K562 (cell line): ENCODE data around the gene MCCD1. TPM values are rescaled to one million over a fixed set of nuclear protein-coding genes. Genes with fewer than 3 reads are reported as not detected.

Experiments
- CBX1 ChIP-seq: sonication (generic); IDR thresholded peaks from 2 replicates; pipeline ENCODE4 v1.6.1; 2016; ENCODE audit warnings: antibody characterized with exemption, low read depth, mild to moderate bottlenecking
- CLOCK ChIP-seq: fragments of 250-450 bp; sonication (Bioruptor Pico); IDR thresholded peaks from 2 replicates; pipeline ENCODE4 v1.4.0; 2020; ENCODE audit warnings: mild to moderate bottlenecking, moderate library complexity, borderline replicate concordance
- HNRNPL ChIP-seq: fragments of 200-400 bp; formaldehyde crosslinking; IDR thresholded peaks from 2 replicates; pipeline ENCODE4 v1.6.1; 2017; ENCODE audit warnings: low read depth, mild to moderate bottlenecking, low read length
- RBM15 ChIP-seq: fragments of 200-400 bp; formaldehyde crosslinking; IDR thresholded peaks from 2 replicates; pipeline ENCODE4 v1.6.1; 2018; ENCODE audit warnings: mild to moderate bottlenecking, low read length, moderate library complexity; ENCODE audit not compliant: insufficient read depth
- TOE1 ChIP-seq, 2 experiments: fragments of 450-650 bp in 1 of 2; sonication (generic) in 1 of 2; formaldehyde crosslinking in 1 of 2; IDR thresholded peaks; 2 replicates each; pipeline versions ENCODE4 v1.7.1 to v1.8.0; 2016 to 2022; ENCODE audit warnings: borderline replicate concordance in 2 of 2, mild to moderate bottlenecking in 2 of 2, antibody characterized with exemption in 1 of 2, inconsistent platforms in 1 of 2, low read depth in 1 of 2, missing genetic modification reagents in 1 of 2, moderate library complexity in 1 of 2
- ZFP36 ChIP-seq: fragments of 150-350 bp; IDR thresholded peaks from 2 replicates; pipeline ENCODE4 v1.6.1; 2018; ENCODE audit warnings: low read length, low read depth; ENCODE audit not compliant: partially characterized antibody
- ZNF121 ChIP-seq: sonication (generic); formaldehyde crosslinking; conservative IDR thresholded peaks from 2 replicates; pipeline ENCODE4 v1.8.0; 2022; ENCODE audit warnings: missing genetic modification reagents
- ZNF165 ChIP-seq: fragments of 250-450 bp; sonication (Bioruptor Pico); IDR thresholded peaks from 2 replicates; pipeline ENCODE4 v1.4.0; 2020; ENCODE audit warnings: borderline replicate concordance
- ZNF324 ChIP-seq: fragments of 250-450 bp; sonication (Bioruptor Pico); IDR thresholded peaks from 2 replicates; pipeline ENCODE4 v1.4.0; 2020; ENCODE audit warnings: mild to moderate bottlenecking
- ZNF609 ChIP-seq: sonication (generic); formaldehyde crosslinking; IDR thresholded peaks from 2 replicates; pipeline ENCODE4 v1.8.1; 2023; ENCODE audit warnings: missing genetic modification reagents, mild to moderate bottlenecking, borderline replicate concordance
- ZSCAN29 ChIP-seq: fragments of 450-650 bp; IDR thresholded peaks from 2 replicates; pipeline ENCODE4 v1.6.1; 2017
- polyA plus RNA-seq, 8 experiments: library from polyadenylated mRNA; depleted of rRNA in 4 of 8; stranded (reverse) in 5 of 8; unstranded in 3 of 8; fragments of >200 nt; fragmentation: Nextera tagmentation in 2 of 8; fragmentation: Illumina TruSeq in 1 of 8; extraction: Ambion mirVana in 2 of 8; extraction: Trizol in 1 of 8; gene quantifications; 2 replicates each; pipeline versions ENCODE4 v1.2.1 to v1.2.3, GENCODE V29; 2011 to 2014; ENCODE audit warnings: inconsistent platforms in 1 of 8, missing spikeins in 1 of 8
- total RNA-seq, 7 experiments: library from RNA; depleted of rRNA in 6 of 7; stranded (reverse); fragments of >200 nt in 6 of 7; fragmentation: Illumina TruSeq in 2 of 7; extraction: Trizol in 2 of 7; gene quantifications; 2 replicates each; pipeline versions ENCODE4 v1.2.1 to v1.2.3, GENCODE V29; 2011 to 2021; ENCODE audit warnings: low replicate concordance in 1 of 7
- TF ChIP-seq, protein P1 (sequence below): IDR thresholded peaks from 3 replicates; pipeline ENCODE4 v1.6.1; 2011; ENCODE audit warnings: borderline replicate concordance, mild to moderate bottlenecking, moderate library complexity; ENCODE audit not compliant: insufficient read length; ENCODE audit errors: extremely low read depth
- TF ChIP-seq, protein P2 (sequence below): fragments of 450-650 bp; IDR thresholded peaks from 2 replicates; pipeline ENCODE4 v1.6.1; 2016; ENCODE audit warnings: mild to moderate bottlenecking

The MCCD1 gene
- total and polyA plus RNA-seq, 9 of the 15 experiments (the other 6 are each of a cell fraction or from before 2014, with no cell fraction given): not detected

DNA sequence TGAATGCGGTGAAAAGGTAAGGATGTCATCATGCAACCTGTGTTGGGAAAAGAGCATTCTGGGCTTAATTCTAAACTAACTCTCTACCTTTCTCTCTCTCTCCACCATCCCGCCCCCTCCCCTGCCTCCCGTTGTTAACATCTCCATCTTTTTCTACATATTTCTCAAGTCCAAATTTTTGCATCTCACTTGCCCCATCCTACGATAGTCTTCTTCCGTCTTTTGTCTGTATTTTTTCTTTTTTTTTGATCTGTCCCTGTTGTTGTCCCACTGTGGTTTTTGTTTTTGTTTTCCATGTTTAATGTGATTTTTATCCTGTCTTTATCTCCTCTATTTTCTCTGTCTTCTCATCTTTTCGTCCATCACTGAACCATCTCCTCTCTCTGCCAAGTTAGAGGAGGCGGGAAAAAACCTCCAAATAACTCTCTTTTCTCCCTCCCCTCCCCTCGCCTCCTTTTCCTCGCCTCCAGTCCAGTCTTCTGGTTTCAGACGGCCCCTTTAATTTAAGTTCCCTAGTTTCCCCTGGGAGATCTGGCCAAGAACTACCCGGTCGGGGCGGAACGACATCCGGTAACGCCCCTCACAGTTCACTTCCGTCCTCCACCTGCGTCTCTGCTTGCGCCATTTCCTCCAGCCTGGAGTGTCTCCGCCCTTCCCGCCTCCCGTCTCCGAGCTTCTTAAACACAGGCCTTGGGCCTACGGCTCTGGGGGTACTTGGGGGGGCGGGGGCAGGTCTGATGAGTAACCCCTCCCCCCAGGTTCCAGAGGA is 18.4 kb downstream of the MCCD1 start, which contains the start of gene NFKBIL1 (continued):
- no peak for TF ChIP-seq ZNF609 (CRISPR knock-in tag)
- peak; percentile 33 for TF ChIP-seq ZFP36
- TF ChIP-seq CBX1: no peak
- no peak for TF ChIP-seq ZNF324
- TF ChIP-seq ZNF165 (CRISPR knock-in tag): no peak
- TF ChIP-seq, protein P1, sequence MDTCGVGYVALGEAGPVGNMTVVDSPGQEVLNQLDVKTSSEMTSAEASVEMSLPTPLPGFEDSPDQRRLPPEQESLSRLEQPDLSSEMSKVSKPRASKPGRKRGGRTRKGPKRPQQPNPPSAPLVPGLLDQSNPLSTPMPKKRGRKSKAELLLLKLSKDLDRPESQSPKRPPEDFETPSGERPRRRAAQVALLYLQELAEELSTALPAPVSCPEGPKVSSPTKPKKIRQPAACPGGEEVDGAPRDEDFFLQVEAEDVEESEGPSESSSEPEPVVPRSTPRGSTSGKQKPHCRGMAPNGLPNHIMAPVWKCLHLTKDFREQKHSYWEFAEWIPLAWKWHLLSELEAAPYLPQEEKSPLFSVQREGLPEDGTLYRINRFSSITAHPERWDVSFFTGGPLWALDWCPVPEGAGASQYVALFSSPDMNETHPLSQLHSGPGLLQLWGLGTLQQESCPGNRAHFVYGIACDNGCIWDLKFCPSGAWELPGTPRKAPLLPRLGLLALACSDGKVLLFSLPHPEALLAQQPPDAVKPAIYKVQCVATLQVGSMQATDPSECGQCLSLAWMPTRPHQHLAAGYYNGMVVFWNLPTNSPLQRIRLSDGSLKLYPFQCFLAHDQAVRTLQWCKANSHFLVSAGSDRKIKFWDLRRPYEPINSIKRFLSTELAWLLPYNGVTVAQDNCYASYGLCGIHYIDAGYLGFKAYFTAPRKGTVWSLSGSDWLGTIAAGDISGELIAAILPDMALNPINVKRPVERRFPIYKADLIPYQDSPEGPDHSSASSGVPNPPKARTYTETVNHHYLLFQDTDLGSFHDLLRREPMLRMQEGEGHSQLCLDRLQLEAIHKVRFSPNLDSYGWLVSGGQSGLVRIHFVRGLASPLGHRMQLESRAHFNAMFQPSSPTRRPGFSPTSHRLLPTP: no peak
- no peak for TF ChIP-seq ZSCAN29
- TF ChIP-seq, protein P2, sequence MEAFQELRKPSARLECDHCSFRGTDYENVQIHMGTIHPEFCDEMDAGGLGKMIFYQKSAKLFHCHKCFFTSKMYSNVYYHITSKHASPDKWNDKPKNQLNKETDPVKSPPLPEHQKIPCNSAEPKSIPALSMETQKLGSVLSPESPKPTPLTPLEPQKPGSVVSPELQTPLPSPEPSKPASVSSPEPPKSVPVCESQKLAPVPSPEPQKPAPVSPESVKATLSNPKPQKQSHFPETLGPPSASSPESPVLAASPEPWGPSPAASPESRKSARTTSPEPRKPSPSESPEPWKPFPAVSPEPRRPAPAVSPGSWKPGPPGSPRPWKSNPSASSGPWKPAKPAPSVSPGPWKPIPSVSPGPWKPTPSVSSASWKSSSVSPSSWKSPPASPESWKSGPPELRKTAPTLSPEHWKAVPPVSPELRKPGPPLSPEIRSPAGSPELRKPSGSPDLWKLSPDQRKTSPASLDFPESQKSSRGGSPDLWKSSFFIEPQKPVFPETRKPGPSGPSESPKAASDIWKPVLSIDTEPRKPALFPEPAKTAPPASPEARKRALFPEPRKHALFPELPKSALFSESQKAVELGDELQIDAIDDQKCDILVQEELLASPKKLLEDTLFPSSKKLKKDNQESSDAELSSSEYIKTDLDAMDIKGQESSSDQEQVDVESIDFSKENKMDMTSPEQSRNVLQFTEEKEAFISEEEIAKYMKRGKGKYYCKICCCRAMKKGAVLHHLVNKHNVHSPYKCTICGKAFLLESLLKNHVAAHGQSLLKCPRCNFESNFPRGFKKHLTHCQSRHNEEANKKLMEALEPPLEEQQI: 0 out of 2 replicates have a peak, but pooled peaks have one; percentile 59
- no peak for TF ChIP-seq CLOCK (CRISPR knock-in tag)
- TF ChIP-seq RBM15: no peak
- TF ChIP-seq TOE1 (IDR thresholded peaks at IDR 0.05; ENCODE audit: borderline replicate concordance): peak; percentile 93
- TF ChIP-seq TOE1 (CRISPR knock-in tag; IDR thresholded peaks at IDR 0.05; ENCODE audit: borderline replicate concordance, low read depth): no peak
- no peak for TF ChIP-seq ZNF121 (CRISPR knock-in tag)
- no peak for TF ChIP-seq HNRNPL
